ENCODE data around the gene RHBDL1. TPM values are rescaled to one million over a fixed set of nuclear protein-coding genes. Genes with fewer than 3 reads are reported as not detected.

The RHBDL1 gene
- total and polyA plus RNA-seq, 9 of the 15 experiments (the other 6 are each of a cell fraction or from before 2014, with no cell fraction given): 0.03 to 5.6 (median 1.3) TPM; not detected in 1

- 0 out of 4 replicates have a peak, but pooled peaks have one; percentile 39 to 41 for TF ChIP-seq FOXK2 (conservative IDR thresholded peaks at IDR 0.05 in 1 of 2, IDR thresholded peaks at IDR 0.05 in 1 of 2; ENCODE audit: low read depth in 2 of 2)
- no peak for TF ChIP-seq ZNF57 (CRISPR knock-in tag; IDR thresholded peaks at IDR 0.05)
- peak; percentile 63 to 66 for TF ChIP-seq MAZ (CRISPR knock-in tag; conservative IDR thresholded peaks at IDR 0.05 in 1 of 2, IDR thresholded peaks at IDR 0.05 in 1 of 2)
- TF ChIP-seq TAF1 (IDR thresholded peaks at IDR 0.05; ENCODE audit: control insufficient read depth, extremely low read depth, insufficient read depth, low read length, severe bottlenecking): peak; percentile 39
- no peak for TF ChIP-seq ZBTB17 (CRISPR knock-in tag; IDR thresholded peaks at IDR 0.05)
- TF ChIP-seq SP1 (CRISPR knock-in tag; IDR thresholded peaks at IDR 0.05): no peak
- TF ChIP-seq HBP1 (CRISPR knock-in tag; IDR thresholded peaks at IDR 0.05): no peak
- TF ChIP-seq RBBP5 (IDR thresholded peaks at IDR 0.05; ENCODE audit: borderline replicate concordance, insufficient read depth, low read length, poor library complexity, severe bottlenecking): peak; percentile 71
- TF ChIP-seq CCNT2 (IDR thresholded peaks at IDR 0.05; ENCODE audit: borderline replicate concordance, extremely low read depth, insufficient read length, low read depth, low read length): peak; percentile 55
- peak; percentile 80 for TF ChIP-seq SAP30 (IDR thresholded peaks at IDR 0.05; ENCODE audit: borderline replicate concordance, insufficient read depth, low read depth, low read length, poor library complexity, severe bottlenecking)
- peak; percentile 43 for TF ChIP-seq L3MBTL2 (IDR thresholded peaks at IDR 0.05)
- TF ChIP-seq, protein P1, sequence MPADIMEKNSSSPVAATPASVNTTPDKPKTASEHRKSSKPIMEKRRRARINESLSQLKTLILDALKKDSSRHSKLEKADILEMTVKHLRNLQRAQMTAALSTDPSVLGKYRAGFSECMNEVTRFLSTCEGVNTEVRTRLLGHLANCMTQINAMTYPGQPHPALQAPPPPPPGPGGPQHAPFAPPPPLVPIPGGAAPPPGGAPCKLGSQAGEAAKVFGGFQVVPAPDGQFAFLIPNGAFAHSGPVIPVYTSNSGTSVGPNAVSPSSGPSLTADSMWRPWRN (IDR thresholded peaks at IDR 0.05; ENCODE audit: low read depth): peak; percentile 37; the same call in 1 of the 2 replicates
- TF ChIP-seq MEIS2 (IDR thresholded peaks at IDR 0.05; ENCODE audit: partially characterized antibody): peak; percentile 49
- peak; percentile 86; the same call in 1 of the 2 replicates for TF ChIP-seq PHF8 (IDR thresholded peaks at IDR 0.05; ENCODE audit: borderline replicate concordance, low read length)
- TF ChIP-seq ZNF431 (CRISPR knock-in tag; IDR thresholded peaks at IDR 0.05): 0 out of 2 replicates have a peak, but pooled peaks have one; percentile 23
- TF ChIP-seq HMGN3 (IDR thresholded peaks at IDR 0.05; ENCODE audit: borderline replicate concordance, extremely low read depth, insufficient read length, low read depth, low read length): peak; percentile 34
- 0 out of 2 replicates have a peak, but pooled peaks have one; percentile 23 for TF ChIP-seq KLF1 (tag; IDR thresholded peaks at IDR 0.05)
- TF ChIP-seq FOXM1 (IDR thresholded peaks at IDR 0.05; ENCODE audit: low read depth): no peak
- peak; percentile 22; the same call in 1 of the 2 replicates for TF ChIP-seq FOXM1 (CRISPR knock-in tag; IDR thresholded peaks at IDR 0.05; ENCODE audit: low read depth)
- peak; percentile 94 for TF ChIP-seq SAFB (IDR thresholded peaks at IDR 0.05; ENCODE audit: borderline replicate concordance, low read depth, low read length)
- peak; percentile 38 for TF ChIP-seq POLR2B (IDR thresholded peaks at IDR 0.05; ENCODE audit: low read depth, partially characterized antibody)
- TF ChIP-seq E2F6 (IDR thresholded peaks at IDR 0.05; ENCODE audit: borderline replicate concordance in 1 of 2, extremely low read depth in 1 of 2, insufficient read depth in 1 of 2, insufficient read length in 1 of 2, low read depth in 1 of 2, low read length in 1 of 2, poor library complexity in 1 of 2, severe bottlenecking in 1 of 2): peak; percentile 26 to 53
- TF ChIP-seq NCOA6 (IDR thresholded peaks at IDR 0.05): peak; percentile 96; the same call in 1 of the 2 replicates
Observed at GRCh38 chr16:679814-680624, 4.5 kb downstream of the RHBDL1 start, which contains the start of gene STUB1 (continued).

All from K562 (cell line).